Activated CD8-positive, alpha-beta memory T cell treated with anti-CD3 and anti-CD28 coated beads for 48 hours (primary cell): Measurements from ENCODE around the gene THSD7A.

Source experiments
- DNase-seq, 3 experiments: peaks; one replicate each; pipeline ENCODE4 v3.0.0-alpha.2; 2020; ENCODE audit warnings: low read depth in 2 of 3, low spot score in 2 of 3

Gene THSD7A

GRCh38 chr7:11750191-11750590 is 81.8 kb downstream of the THSD7A start:
- no peak for DNase-seq

GRCh38 chr7:11749629-11750028 is 82.4 kb downstream of the THSD7A start:
- no peak for DNase-seq

- DNase-seq: no peak
Measured at GRCh38 chr7:11748884-11749283, 83.1 kb downstream of the THSD7A start.

GRCh38 chr7:11747715-11748485 is 84.1 kb downstream of the THSD7A start:
- no peak for DNase-seq

GRCh38 chr7:11746591-11746990 is 85.4 kb downstream of the THSD7A start:
- DNase-seq: no peak

GRCh38 chr7:11743548-11743947 is 88.5 kb downstream of the THSD7A start:
- no peak for DNase-seq

GRCh38 chr7:11743016-11743415 is 89.0 kb downstream of the THSD7A start:
- DNase-seq: no peak

- no peak for DNase-seq
Measured at GRCh38 chr7:11742496-11742895, 89.5 kb downstream of the THSD7A start.

GRCh38 chr7:11737723-11738122 is 94.3 kb downstream of the THSD7A start:
- no peak for DNase-seq

- DNase-seq: no peak
Measured at GRCh38 chr7:11732207-11732606, 99.8 kb downstream of the THSD7A start.

- DNase-seq: no peak
Measured at GRCh38 chr7:11730725-11731124, 101.3 kb downstream of the THSD7A start.

GRCh38 chr7:11727864-11728263 is 104.1 kb downstream of the THSD7A start:
- DNase-seq: no peak

- no peak for DNase-seq
Measured at GRCh38 chr7:11726794-11727155, 105.2 kb downstream of the THSD7A start.

- no peak for DNase-seq
Measured at GRCh38 chr7:11726001-11726793, 105.8 kb downstream of the THSD7A start.

- DNase-seq: no peak
Measured at GRCh38 chr7:11716185-11716584, 115.8 kb downstream of the THSD7A start.

- DNase-seq: no peak
Measured at GRCh38 chr7:11714676-11715075, 117.3 kb downstream of the THSD7A start.

GRCh38 chr7:11714205-11714604 is 117.8 kb downstream of the THSD7A start:
- DNase-seq: no peak

- DNase-seq: no peak
Measured at GRCh38 chr7:11713352-11713751, 118.6 kb downstream of the THSD7A start.

GRCh38 chr7:11710377-11710776 is 121.6 kb downstream of the THSD7A start:
- no peak for DNase-seq

GRCh38 chr7:11709196-11709595 is 122.8 kb downstream of the THSD7A start:
- DNase-seq: no peak

GRCh38 chr7:11707606-11708193 is 124.3 kb downstream of the THSD7A start:
- no peak for DNase-seq
